Stimulated activated CD4-positive, alpha-beta T cell treated with anti-CD3 and anti-CD28 coated beads, Interleukin-12 subunit alpha, Interleukin-12 subunit beta, amount 100 ng/mL, for 48 hours (primary cell): ENCODE measurements around the gene ABHD8.
A peak's percentile ranks its signal among the peaks of the same experiment; 100 is the strongest.

ENCODE experiments used
- DNase-seq, 3 donors: peaks; one replicate each; pipeline ENCODE4 v3.0.0-alpha.2; 2020; ENCODE audit warnings: low read depth in 2 of 3, low spot score in 1 of 3

Gene ABHD8

GRCh38 chr19:17268754-17269153 is 34.5 kb downstream of the ABHD8 start:
- no peak for DNase-seq

GRCh38 chr19:17266975-17267788 is 36.0 kb downstream of the ABHD8 start, which contains the start of gene BABAM1:
BABAM1 (plus strand) TSS chr19:17267443; CDS start chr19:17268807, 1,364 bp downstream.
- DNase-seq, result peak; percentile 92 to 96 (median 95)

- DNase-seq, result no peak
Observed at GRCh38 chr19:17266589-17266974, 36.6 kb downstream of the ABHD8 start.

DNA sequence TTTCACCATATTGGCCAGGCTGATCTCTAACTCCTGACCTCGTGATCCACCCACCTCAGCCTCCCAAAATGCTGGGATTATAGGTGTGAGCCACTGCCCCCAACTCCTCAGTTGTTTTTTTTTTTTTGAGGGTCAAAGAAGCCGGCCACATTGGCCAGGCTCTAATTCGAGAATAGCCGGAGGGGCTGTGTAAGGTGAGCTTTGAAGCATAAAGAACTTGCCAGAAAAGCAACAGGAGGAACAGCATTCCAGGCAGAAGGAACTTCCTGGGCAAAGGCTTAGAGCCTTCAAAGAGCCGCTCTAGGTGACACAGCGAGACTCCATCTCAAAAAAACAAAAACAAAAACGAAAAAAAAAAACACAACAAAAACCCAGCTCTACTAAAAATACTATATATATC is 37.2 kb downstream of the ABHD8 start:
- DNase-seq, result no peak

DNA sequence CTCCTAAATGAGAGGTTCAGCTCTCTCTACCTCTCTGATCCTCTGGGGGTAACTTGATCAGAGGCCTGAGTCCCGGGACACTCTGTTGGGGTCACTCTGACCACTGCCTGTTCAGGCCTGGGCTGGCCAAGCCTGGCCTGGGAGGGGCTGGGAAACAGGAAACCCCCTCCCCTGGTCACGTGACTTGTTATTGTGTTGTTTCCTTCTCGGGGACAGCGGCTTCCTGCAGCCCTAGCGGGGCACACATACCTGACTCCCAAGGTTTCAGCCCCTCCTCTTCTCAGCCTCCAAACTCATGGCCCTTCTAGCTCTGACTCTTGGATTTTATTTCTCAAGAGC is 38.6 kb downstream of the ABHD8 start, which contains the start of gene USHBP1:
Gene USHBP1, minus strand, starts transcription at position 105 of the 339 bp plus-strand sequence. CDS start 446 bp downstream, outside the sequence.
- no peak for DNase-seq

DNA sequence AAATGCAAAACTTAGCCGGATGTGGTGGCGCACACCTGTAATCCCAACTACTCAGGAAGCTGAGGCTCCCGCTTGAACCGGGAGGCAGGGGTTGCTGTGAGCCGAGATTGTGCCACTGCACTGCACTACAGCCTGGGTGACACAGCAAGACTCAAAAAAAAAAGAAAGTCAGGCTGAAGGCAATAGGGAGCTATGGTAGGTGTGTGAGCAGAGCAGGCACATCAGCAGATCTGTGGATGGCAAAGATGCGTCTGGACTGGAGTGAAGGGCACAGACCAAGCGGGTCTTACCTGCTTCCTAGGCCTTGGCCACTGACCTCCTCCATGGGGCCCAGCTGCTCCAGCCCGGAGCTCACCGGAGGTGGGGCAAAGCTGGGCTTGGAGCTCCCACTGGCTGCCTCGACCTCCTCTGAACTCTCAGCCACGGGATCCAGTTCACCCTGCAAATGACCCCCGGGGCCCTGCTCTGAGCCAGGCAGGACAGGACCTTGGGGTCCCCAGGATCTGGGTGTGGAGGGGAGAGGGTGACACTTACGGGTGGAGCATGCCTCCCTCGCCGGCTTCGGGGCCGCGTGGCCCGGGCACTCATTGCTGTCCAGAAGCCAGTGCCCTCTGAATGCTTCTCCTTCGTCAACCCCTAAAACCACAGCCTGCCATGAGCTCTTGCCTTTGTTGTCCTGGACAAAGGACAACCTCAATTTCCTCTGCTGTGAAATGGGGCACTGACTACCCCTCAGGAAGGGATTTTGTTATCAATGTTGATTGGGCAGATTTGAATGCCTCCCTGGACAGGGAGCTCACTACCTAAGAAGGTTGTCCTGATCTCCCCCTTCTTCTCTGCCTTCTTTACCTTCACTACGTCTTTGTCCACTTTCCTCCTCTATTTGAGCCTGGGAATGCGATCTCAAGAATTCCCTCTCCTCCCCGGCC is 39.2 kb downstream of the ABHD8 start:
- DNase-seq, result no peak

GRCh38 chr19:17262557-17262956 is 40.7 kb downstream of the ABHD8 start:
- DNase-seq, result no peak

- peak; percentile 86 to 87 (median 86) for DNase-seq
Observed at GRCh38 chr19:17260842-17261325, 42.3 kb downstream of the ABHD8 start.

DNA sequence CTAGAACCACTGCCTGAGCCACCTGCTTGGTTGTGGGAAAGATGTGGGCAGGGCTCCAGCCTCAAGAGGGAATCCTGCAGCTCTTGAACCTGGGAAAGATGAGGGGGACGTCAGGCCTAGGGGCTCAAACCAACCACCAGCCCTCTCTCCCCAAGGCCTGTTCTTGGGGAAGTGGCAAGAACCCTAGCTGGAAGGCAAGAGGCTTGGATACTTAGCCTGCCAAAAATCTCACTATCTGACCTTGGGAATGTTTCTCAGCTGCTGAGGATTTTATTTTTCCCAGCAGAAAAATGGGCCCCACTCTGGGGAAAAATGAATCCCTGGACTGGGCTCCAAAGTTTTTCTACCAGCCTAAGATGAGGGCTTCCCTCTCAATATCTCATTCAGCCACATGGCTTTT is 43.3 kb downstream of the ABHD8 start:
- no peak for DNase-seq

DNA sequence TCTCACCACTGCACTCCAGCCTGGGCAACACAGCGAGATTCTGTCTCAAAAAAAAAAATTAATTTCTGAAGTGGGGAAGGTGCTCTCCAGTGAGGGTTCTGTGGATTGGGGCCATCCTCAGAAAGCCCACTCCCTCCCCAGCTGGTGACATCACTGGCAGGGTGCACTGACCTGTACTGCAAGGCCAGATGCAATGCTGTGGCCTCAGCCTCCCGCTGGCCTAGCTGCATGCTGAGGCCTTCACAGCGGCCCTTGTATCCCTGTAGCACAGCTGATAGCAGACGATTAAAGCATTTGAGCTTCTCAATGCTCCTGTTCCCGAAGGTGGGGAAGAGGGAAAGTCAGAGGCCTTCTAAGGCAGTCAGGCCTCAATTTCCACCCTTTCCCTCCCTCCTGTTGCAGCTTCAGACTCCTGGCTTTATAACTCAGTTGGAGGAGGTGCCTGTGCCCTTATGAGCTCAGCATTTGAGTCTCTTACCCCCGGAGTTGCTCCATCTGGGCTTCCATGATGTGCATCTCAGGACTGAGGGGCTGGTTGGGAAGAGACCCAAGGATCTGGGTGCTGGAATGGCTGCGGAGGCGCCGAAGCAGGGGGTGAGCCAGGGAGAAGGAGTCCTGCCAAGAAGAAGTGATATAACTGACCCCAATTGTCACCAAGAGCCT is 44.0 kb downstream of the ABHD8 start:
- DNase-seq, result no peak

GRCh38 chr19:17256130-17256529 is 47.1 kb downstream of the ABHD8 start:
- DNase-seq, result no peak

- DNase-seq, result no peak
Observed at GRCh38 chr19:17255150-17255621, 48.0 kb downstream of the ABHD8 start.

DNA sequence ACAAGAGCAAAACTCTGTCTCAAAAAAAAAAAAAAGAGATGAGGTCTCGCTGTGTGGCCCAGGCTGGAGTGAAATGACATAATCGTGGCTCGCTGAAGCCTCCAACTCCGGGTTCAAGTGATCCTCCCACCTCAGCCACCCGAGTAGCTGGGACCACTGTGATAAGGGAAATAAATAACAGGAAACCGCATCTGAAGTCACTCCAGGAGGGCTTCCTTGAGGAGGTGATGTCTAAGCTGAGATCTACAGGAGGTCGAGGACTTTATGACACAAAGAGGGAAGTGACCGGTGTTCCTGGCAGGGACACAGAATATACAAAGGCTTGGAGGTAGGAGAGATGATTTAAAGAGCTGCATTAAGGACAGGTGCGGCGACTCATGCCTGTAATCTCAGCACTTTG is 48.6 kb downstream of the ABHD8 start:
- no peak for DNase-seq

GRCh38 chr19:17249887-17250548 is 53.2 kb downstream of the ABHD8 start:
- no peak for DNase-seq

DNA sequence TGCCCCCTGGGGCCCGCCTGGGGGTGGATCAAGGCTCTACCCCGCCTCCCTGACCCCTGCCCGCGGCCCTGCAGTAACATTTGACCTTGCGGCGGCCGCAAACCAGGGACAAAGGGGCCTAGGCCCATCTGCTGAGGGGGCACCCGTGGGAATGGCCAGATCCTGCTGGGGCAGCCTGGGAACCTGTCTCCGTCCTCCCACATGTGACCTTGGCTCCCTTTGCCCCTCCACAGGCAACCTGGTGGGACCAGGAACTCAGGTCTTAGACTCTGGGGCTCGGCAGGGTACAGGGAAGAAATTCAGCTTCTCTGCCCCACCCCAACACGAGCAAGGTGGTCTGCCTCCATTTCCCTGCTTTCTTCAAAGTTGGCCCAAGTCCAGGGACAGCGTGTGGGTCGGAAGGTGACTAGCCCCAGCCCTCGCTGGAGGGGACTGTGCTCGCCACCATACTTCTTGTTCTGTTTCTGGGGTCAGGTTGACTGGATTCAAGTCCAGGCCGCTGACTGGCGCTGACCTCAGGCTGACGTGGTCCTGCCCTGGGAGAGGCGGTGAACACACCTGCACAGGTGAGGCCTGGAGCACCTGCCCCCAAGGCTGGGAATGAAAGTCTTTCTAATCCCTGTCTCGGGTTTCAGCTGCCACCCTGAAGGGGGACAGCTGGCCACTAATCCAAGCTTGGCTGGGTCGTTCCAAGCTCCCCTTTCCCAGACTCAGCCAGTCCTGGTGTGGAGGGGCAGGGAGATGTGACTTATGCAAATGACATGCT is 55.0 kb downstream of the ABHD8 start:
- no peak for DNase-seq

GRCh38 chr19:17246681-17247425 is 56.4 kb downstream of the ABHD8 start:
- no peak for DNase-seq

GRCh38 chr19:17245535-17245984 is 57.7 kb downstream of the ABHD8 start, which contains the start of gene NR2F6:
NR2F6 (minus strand) TSS chr19:17245919; CDS start chr19:17245220, 699 bp downstream.
- no peak for DNase-seq

DNA sequence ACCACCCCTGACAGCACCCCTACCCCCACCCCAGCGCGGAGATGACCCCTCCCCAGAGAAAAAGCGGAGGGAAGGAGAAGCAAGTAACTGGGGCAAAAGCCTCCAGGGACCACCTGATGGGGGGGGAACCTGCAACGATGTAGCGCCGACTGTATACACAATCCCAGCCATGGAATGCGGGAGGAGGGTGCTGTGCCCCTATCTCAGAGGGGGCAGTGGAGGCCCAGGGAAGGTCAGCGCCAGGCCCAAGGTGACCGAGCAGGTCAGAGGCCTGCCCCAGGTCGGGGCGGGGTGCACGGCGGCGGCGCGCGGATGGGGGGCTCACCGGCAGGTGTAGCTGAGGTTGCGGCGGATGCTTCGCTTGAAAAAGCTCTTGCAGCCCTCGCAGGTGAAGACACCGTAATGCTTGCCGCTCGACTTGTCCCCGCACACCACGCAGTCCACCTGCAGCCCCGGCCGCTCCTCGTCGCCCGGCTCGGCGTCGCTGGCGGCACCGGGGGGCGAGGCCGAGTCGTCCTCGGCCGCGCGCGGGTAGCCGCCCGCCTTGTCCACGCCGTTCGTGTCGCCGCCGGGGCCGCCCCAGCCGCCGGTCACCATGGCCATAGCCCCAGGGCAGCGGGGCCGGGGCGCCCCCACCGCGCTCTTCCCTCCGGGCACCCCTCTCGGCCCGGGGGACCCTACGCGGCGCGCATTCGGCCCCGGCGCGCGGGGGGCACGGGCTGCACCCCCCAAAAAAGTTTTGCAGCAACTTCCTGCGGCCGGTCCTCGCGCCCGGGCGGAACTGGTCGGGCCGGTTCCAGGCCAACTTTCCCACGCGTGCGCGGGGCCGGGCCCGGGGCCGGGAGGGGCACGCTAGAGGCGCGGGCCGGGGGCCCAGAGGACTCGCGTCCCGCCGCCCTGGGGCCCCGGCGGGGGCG is 58.3 kb downstream of the ABHD8 start:
- no peak for DNase-seq
